SK-N-SH (cell line): ENCODE results near the gene SFXN5. TPM values are rescaled to one million over a fixed set of nuclear protein-coding genes. Genes with fewer than 3 reads are reported as not detected.

Source experiments
- CTCF ChIA-PET: fragments of 300-600, 350-600 bp; formaldehyde crosslinking; extraction: SDS; loops from one replicate; lab custom pipeline; 2021; lab: Yijun Ruan, JAX
- POLR2A ChIA-PET: fragments of 350-600 bp; sonication (Branson Sonifier 250); formaldehyde crosslinking; extraction: SDS; loops from one replicate; lab custom pipeline; 2020; ENCODE audit warnings: antibody characterized with exemption, inconsistent platforms; lab: Yijun Ruan, JAX
- DNase-seq: peaks from one replicate; pipeline ENCODE4 v3.0.0; 2012
- H2AFZ ChIP-seq: fragments of 200-600 bp; sonication (generic); 2 replicates; pipeline ENCODE4 v1.8.1; 2016; ENCODE audit warnings: antibody characterized with exemption, mild to moderate bottlenecking, low read depth
- H3F3A ChIP-seq: fragments of 200-600 bp; sonication (generic); replicated peaks from 2 replicates; pipeline ENCODE3; 2016; ENCODE audit warnings: antibody characterized with exemption, mild to moderate bottlenecking; ENCODE audit not compliant: insufficient read depth
- H3K27ac ChIP-seq, 2 experiments: fragments of 200-500 bp in 1 of 2; fragments of 200-600 bp in 1 of 2; sonication (Bioruptor generic) in 1 of 2; sonication (generic), shearing (Covaris generic) in 1 of 2; 2 replicates each; pipeline versions ENCODE4 v1.5.1 to v1.6.1; 2014 to 2016; ENCODE audit warnings: low read depth in 2 of 2, inconsistent platforms in 1 of 2, low read length in 1 of 2, mild to moderate bottlenecking in 1 of 2, mixed read lengths in 1 of 2
- H3K27me3 ChIP-seq: fragments of 200-600 bp; sonication (generic), shearing (Covaris generic); 2 replicates; pipeline ENCODE4 v1.6.1; 2016; ENCODE audit warnings: mixed run types; ENCODE audit not compliant: insufficient read depth
- H3K36me3 ChIP-seq, 2 experiments: fragments of 200-500 bp in 1 of 2; fragments of 200-600 bp in 1 of 2; sonication (Bioruptor generic) in 1 of 2; sonication (generic) in 1 of 2; replicated peaks in 1 of 2; 2 replicates each; pipeline versions ENCODE3 to v1.5.1; 2014 to 2016; ENCODE audit warnings: low read length in 1 of 2, mild to moderate bottlenecking in 1 of 2; ENCODE audit not compliant: insufficient read depth in 2 of 2, control insufficient read depth in 1 of 2
- H3K4me1 ChIP-seq, 2 experiments: fragments of 200-500 bp in 1 of 2; fragments of 200-600 bp in 1 of 2; sonication (Bioruptor generic) in 1 of 2; sonication (generic), shearing (Covaris generic) in 1 of 2; 2 replicates each; pipeline versions ENCODE4 v1.5.1 to v1.6.1; 2014 to 2016; ENCODE audit warnings: low read depth in 1 of 2, low read length in 1 of 2, mixed run types in 1 of 2; ENCODE audit not compliant: insufficient read depth in 2 of 2, control insufficient read depth in 1 of 2
- H3K4me2 ChIP-seq: fragments of 200-600 bp; sonication (generic), shearing (Covaris generic); 2 replicates; pipeline ENCODE4 v1.6.1; 2017; ENCODE audit warnings: mixed run types
- H3K4me3 ChIP-seq, 2 experiments: fragments of 200-500 bp in 1 of 2; fragments of 200-600 bp in 1 of 2; sonication (Bioruptor generic) in 1 of 2; sonication (generic), shearing (Covaris generic) in 1 of 2; 2 replicates each; pipeline versions ENCODE4 v1.5.1 to v1.8.1; 2014 to 2016; ENCODE audit warnings: low read depth in 2 of 2, inconsistent platforms in 1 of 2, low read length in 1 of 2, mild to moderate bottlenecking in 1 of 2, mixed read lengths in 1 of 2, moderate library complexity in 1 of 2
- H3K79me2 ChIP-seq: fragments of 200-600 bp; sonication (generic); 2 replicates; pipeline ENCODE4 v1.8.1; 2017; ENCODE audit warnings: mild to moderate bottlenecking; ENCODE audit not compliant: insufficient read depth
- H3K9ac ChIP-seq: fragments of 200-600 bp; sonication (generic); 2 replicates; pipeline ENCODE4 v1.6.1; 2017; ENCODE audit warnings: mixed run types
- H3K9me2 ChIP-seq: fragments of 200-600 bp; sonication (generic); 2 replicates; pipeline ENCODE4 v1.6.1; 2017; ENCODE audit warnings: mixed run types
- H3K9me3 ChIP-seq: fragments of 200-600 bp; sonication (generic); 2 replicates; pipeline ENCODE4 v1.6.1; 2017; ENCODE audit warnings: mixed run types, mild to moderate bottlenecking, moderate library complexity
- H4K20me1 ChIP-seq: fragments of 200-600 bp; sonication (generic); 2 replicates; pipeline ENCODE4 v1.6.1; 2017; ENCODE audit warnings: mild to moderate bottlenecking, mixed run types; ENCODE audit not compliant: insufficient read depth
- EP300 ChIP-seq, 2 experiments: IDR thresholded peaks; 2 replicates each; pipeline versions ENCODE4 v1.4.0 to v1.6.1; 2012; ENCODE audit warnings: borderline replicate concordance in 1 of 2, low read depth in 1 of 2, low read length in 1 of 2
- EZH2phosphoT487 ChIP-seq: fragments of 200-600 bp; sonication (generic); IDR thresholded peaks from 2 replicates; pipeline ENCODE4 v1.6.1; 2017; ENCODE audit warnings: low read depth, mixed run types, mild to moderate bottlenecking, antibody characterized with exemption, moderate library complexity, borderline replicate concordance
- FOXM1 ChIP-seq: IDR thresholded peaks from 2 replicates; pipeline ENCODE4 v1.4.0; 2012; ENCODE audit warnings: low read depth, mild to moderate bottlenecking
- GATA2 ChIP-seq: sonication (generic); formaldehyde crosslinking; IDR thresholded peaks from 2 replicates; pipeline ENCODE4 v1.5.0; 2020; ENCODE audit warnings: mild to moderate bottlenecking, missing genetic modification reagents
- JUND ChIP-seq: IDR thresholded peaks from 2 replicates; pipeline ENCODE4 v1.4.0; 2012
- MEF2A ChIP-seq: IDR thresholded peaks from 2 replicates; pipeline ENCODE4 v1.4.0; 2012; ENCODE audit warnings: low read depth, borderline replicate concordance
- MXI1 ChIP-seq: IDR thresholded peaks from 2 replicates; pipeline ENCODE4 v1.6.1; 2012; ENCODE audit warnings: mild to moderate bottlenecking, low read depth, low read length, improper control_type of control experiment
- POLR2AphosphoS5 ChIP-seq: IDR thresholded peaks from 2 replicates; pipeline ENCODE4 v1.6.1; 2012; ENCODE audit warnings: low read depth, low read length
- RAD21 ChIP-seq: IDR thresholded peaks from 2 replicates; pipeline ENCODE4 v1.6.1; 2012; ENCODE audit warnings: mild to moderate bottlenecking, low read length
- RCOR1 ChIP-seq: fragments of 150-350 bp; IDR thresholded peaks from 2 replicates; pipeline ENCODE4 v1.6.1; 2017; ENCODE audit warnings: antibody characterized with exemption, low read length
- RFX5 ChIP-seq: IDR thresholded peaks from 2 replicates; pipeline ENCODE4 v1.6.1; 2012; ENCODE audit warnings: mild to moderate bottlenecking, improper control_type of control experiment, low read length
- RXRA ChIP-seq: IDR thresholded peaks from 2 replicates; pipeline ENCODE4 v1.4.0; 2012; ENCODE audit warnings: low read depth, mild to moderate bottlenecking, borderline replicate concordance
- SIN3A ChIP-seq: IDR thresholded peaks from 2 replicates; pipeline ENCODE4 v1.6.1; 2012; ENCODE audit warnings: low read depth, mild to moderate bottlenecking, low read length, moderate library complexity, borderline replicate concordance
- TAF1 ChIP-seq: IDR thresholded peaks from 2 replicates; pipeline ENCODE4 v1.6.1; 2012; ENCODE audit warnings: low read depth, mild to moderate bottlenecking, low read length, moderate library complexity, borderline replicate concordance
- TEAD4 ChIP-seq: IDR thresholded peaks from 2 replicates; pipeline ENCODE4 v1.4.0; 2012; ENCODE audit warnings: mild to moderate bottlenecking, borderline replicate concordance; ENCODE audit not compliant: insufficient read depth
- USF1 ChIP-seq: IDR thresholded peaks from 2 replicates; pipeline ENCODE4 v1.4.0; 2012; ENCODE audit warnings: low read depth, borderline replicate concordance
- WGBS: methylation state at CpG from one replicate; pipeline ENCODE4 v1.1.6; 2017; ENCODE audit warnings: low lambda C conversion rate; 5-methylcytosine and 5-hydroxymethylcytosine counted together
- polyA plus RNA-seq, 3 experiments: library from polyadenylated mRNA; depleted of rRNA; stranded (reverse); fragments of >200 nt; gene quantifications; 2 replicates each; pipeline ENCODE4 v1.2.3, GENCODE V29; 2012
- TF ChIP-seq, protein P1 (sequence below): fragments of 200-600 bp; sonication (generic); IDR thresholded peaks from 2 replicates; pipeline ENCODE4 v1.6.1; 2017; ENCODE audit warnings: antibody characterized with exemption, mild to moderate bottlenecking, moderate library complexity
- TF ChIP-seq, protein P2 (sequence below): IDR thresholded peaks from 2 replicates; pipeline ENCODE4 v1.4.0; 2012; ENCODE audit warnings: low read depth, borderline replicate concordance

Gene SFXN5
- polyA plus RNA-seq, 1 of the 3 experiments (the other 2 are of a cell fraction), result 9.9 TPM

DNA sequence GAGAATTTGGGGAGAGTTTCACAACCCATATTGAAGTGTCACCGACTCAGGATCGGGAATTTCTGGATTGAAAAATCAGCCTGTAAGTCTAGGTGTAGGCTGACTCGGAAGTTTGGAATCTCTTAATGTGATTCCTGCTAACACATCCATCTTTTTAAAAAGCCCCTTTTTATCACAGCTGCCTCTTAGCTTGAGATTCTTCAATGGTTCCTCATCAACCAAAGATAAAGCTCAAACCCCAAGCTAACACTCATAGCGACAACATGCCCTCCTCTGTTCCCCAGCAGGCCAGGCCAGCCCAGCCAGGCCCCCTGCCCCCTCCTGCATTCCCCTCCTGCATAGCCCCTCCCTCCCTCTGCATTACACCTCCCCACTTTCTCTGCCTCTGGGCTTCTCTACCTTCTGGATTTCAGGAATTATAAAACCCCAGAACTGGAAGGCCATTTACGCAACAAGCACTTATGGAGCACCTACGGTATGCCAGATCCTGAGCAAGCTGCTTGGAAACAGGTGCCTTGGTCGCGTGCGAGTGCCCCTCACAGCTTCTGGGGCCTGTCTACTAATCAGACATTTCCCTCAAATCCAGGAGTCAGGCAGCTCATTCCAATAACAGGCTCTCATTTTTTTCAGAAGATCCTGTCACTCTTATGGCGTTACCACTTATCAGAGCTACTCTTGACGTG, 90.8 kb downstream of the SFXN5 start:
- H3K4me1 ChIP-seq, result peaks cover 0 to 24% of the 10 kb centered on the region in 2 experiments; a peak in 1 of 4 replicates
- H3K9me3 ChIP-seq, result no peaks in the 10 kb centered on the region
- H3F3A ChIP-seq, result no peaks in the 10 kb centered on the region
- CTCF ChIA-PET, result interaction anchor here (2.2 kb wide), 1 partner anchor 88 kb away, joined by 18 read pairs; no protein-coding TSS in a partner anchor
- no peaks in the 10 kb centered on the region for H3K27me3 ChIP-seq
- H3K4me2 ChIP-seq, result no peak overlapping the region
- 83% methylated on average over 11 of the region's 11 CpGs for WGBS
- H3K27ac ChIP-seq, result no peak overlapping the region
- no peaks in the 10 kb centered on the region for H3K36me3 ChIP-seq
- H2AFZ ChIP-seq, result no peak overlapping the region
- no peak overlapping the region for H3K4me3 ChIP-seq
- POLR2A ChIA-PET, result no interaction called here
- H3K9ac ChIP-seq, result no peak overlapping the region
- H4K20me1 ChIP-seq, result no peaks in the 10 kb centered on the region
- H3K9me2 ChIP-seq, result no peaks in the 10 kb centered on the region
- H3K79me2 ChIP-seq, result no peaks in the 10 kb centered on the region
- no peak for DNase-seq
- TF ChIP-seq RCOR1, result no peak
- no peak for TF ChIP-seq SIN3A
- no peak for TF ChIP-seq RFX5
- TF ChIP-seq FOXM1, result no peak
- no peak for TF ChIP-seq MEF2A
- no peak for TF ChIP-seq MXI1
- no peak for TF ChIP-seq RXRA
- TF ChIP-seq, protein P1, sequence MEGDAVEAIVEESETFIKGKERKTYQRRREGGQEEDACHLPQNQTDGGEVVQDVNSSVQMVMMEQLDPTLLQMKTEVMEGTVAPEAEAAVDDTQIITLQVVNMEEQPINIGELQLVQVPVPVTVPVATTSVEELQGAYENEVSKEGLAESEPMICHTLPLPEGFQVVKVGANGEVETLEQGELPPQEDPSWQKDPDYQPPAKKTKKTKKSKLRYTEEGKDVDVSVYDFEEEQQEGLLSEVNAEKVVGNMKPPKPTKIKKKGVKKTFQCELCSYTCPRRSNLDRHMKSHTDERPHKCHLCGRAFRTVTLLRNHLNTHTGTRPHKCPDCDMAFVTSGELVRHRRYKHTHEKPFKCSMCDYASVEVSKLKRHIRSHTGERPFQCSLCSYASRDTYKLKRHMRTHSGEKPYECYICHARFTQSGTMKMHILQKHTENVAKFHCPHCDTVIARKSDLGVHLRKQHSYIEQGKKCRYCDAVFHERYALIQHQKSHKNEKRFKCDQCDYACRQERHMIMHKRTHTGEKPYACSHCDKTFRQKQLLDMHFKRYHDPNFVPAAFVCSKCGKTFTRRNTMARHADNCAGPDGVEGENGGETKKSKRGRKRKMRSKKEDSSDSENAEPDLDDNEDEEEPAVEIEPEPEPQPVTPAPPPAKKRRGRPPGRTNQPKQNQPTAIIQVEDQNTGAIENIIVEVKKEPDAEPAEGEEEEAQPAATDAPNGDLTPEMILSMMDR, result no peak
- TF ChIP-seq TAF1, result no peak
- TF ChIP-seq RAD21, result no peak
- no peak for TF ChIP-seq EP300 (IDR thresholded peaks at IDR 0.05; ENCODE audit: borderline replicate concordance in 1 of 2, low read depth in 1 of 2, low read length in 1 of 2)
- TF ChIP-seq, protein P2, sequence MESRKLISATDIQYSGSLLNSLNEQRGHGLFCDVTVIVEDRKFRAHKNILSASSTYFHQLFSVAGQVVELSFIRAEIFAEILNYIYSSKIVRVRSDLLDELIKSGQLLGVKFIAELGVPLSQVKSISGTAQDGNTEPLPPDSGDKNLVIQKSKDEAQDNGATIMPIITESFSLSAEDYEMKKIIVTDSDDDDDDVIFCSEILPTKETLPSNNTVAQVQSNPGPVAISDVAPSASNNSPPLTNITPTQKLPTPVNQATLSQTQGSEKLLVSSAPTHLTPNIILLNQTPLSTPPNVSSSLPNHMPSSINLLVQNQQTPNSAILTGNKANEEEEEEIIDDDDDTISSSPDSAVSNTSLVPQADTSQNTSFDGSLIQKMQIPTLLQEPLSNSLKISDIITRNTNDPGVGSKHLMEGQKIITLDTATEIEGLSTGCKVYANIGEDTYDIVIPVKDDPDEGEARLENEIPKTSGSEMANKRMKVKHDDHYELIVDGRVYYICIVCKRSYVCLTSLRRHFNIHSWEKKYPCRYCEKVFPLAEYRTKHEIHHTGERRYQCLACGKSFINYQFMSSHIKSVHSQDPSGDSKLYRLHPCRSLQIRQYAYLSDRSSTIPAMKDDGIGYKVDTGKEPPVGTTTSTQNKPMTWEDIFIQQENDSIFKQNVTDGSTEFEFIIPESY, result no peak

GRCh38 chr2:72979896-72980295, 91.6 kb downstream of the SFXN5 start:
- H3K4me1 ChIP-seq, result peaks cover 0 to 17% of the 10 kb centered on the region in 2 experiments; a peak in 1 of 4 replicates
- H2AFZ ChIP-seq, result no peak overlapping the region
- H3K9ac ChIP-seq, result no peak overlapping the region
- ChIA-PET CTCF (interaction anchor here (2.2 kb wide), 1 partner anchor 87 kb away, joined by 18 read pairs; no protein-coding TSS in a partner anchor), POLR2A (no interaction called here)
- DNase-seq, result no peak
- H3K4me3 ChIP-seq, result no peak overlapping the region
- no peaks in the 10 kb centered on the region for H3K36me3 ChIP-seq
- H3K4me2 ChIP-seq, result no peak overlapping the region
- H3K27ac ChIP-seq, result no peak overlapping the region
- no peaks in the 10 kb centered on the region for H3F3A ChIP-seq
- no peaks in the 10 kb centered on the region for H3K27me3 ChIP-seq
- 86% methylated on average over 3 of the region's 3 CpGs for WGBS
- H3K79me2 ChIP-seq, result no peaks in the 10 kb centered on the region
- no peaks in the 10 kb centered on the region for H4K20me1 ChIP-seq
- no peaks in the 10 kb centered on the region for H3K9me2 ChIP-seq
- no peaks in the 10 kb centered on the region for H3K9me3 ChIP-seq
- TF ChIP-seq USF1, result no peak
- no peak for TF ChIP-seq JUND
- no peak for TF ChIP-seq GATA2
- TF ChIP-seq TEAD4, result no peak
- TF ChIP-seq, protein P2, result no peak
- no peak for TF ChIP-seq POLR2AphosphoS5
- TF ChIP-seq EZH2phosphoT487, result no peak
